Glutamatergic neuron (in vitro differentiated cells): Measurements from ENCODE around the gene SLC22A3. TPM values are rescaled to one million over a fixed set of nuclear protein-coding genes. Genes with fewer than 3 reads are reported as not detected.

Experiments
- DNase-seq: peaks from one replicate; pipeline ENCODE4 v3.0.0; 2022
- H3K27ac Mint-ChIP-seq: one replicate; pipeline ENCODE4 v1.8.0; 2020; ENCODE audit warnings: mild to moderate bottlenecking, mixed read lengths, inconsistent platforms; ENCODE audit not compliant: unreplicated experiment
- H3K27me3 Mint-ChIP-seq: one replicate; pipeline ENCODE4 v1.8.0; 2020; ENCODE audit warnings: mild to moderate bottlenecking, moderate library complexity, mixed read lengths, inconsistent platforms; ENCODE audit not compliant: unreplicated experiment
- H3K36me3 Mint-ChIP-seq: one replicate; pipeline ENCODE4 v1.8.0; 2020; ENCODE audit warnings: mild to moderate bottlenecking, mixed read lengths, inconsistent platforms; ENCODE audit not compliant: unreplicated experiment
- H3K4me1 Mint-ChIP-seq: one replicate; pipeline ENCODE4 v1.8.0; 2020; ENCODE audit warnings: mild to moderate bottlenecking, low read depth, mixed read lengths, inconsistent platforms; ENCODE audit not compliant: unreplicated experiment
- H3K4me3 Mint-ChIP-seq: one replicate; pipeline ENCODE4 v1.8.0; 2020; ENCODE audit warnings: mild to moderate bottlenecking, mixed read lengths, inconsistent platforms; ENCODE audit not compliant: unreplicated experiment
- H3K9me3 Mint-ChIP-seq: one replicate; pipeline ENCODE4 v1.8.0; 2020; ENCODE audit warnings: mild to moderate bottlenecking, moderate library complexity, mixed read lengths, inconsistent platforms; ENCODE audit not compliant: unreplicated experiment
- CTCF ChIP-seq: fragments of 200-600 bp; sonication (generic); IDR thresholded peaks from one replicate; pipeline ENCODE4 v1.5.0; 2021; ENCODE audit not compliant: partially characterized antibody, unreplicated experiment
- total RNA-seq: library from RNA; stranded (reverse); fragmentation: NEBNext Ultra II Directional; extraction: Animal tissue kit (Norgen Biotek cat#: 25700); gene quantifications from one replicate; pipeline ENCODE4 v1.2.1, GENCODE V29; 2021; ENCODE audit not compliant: unreplicated experiment

Gene SLC22A3
- total RNA-seq, 1 donor from 2014 or later = not detected

DNA sequence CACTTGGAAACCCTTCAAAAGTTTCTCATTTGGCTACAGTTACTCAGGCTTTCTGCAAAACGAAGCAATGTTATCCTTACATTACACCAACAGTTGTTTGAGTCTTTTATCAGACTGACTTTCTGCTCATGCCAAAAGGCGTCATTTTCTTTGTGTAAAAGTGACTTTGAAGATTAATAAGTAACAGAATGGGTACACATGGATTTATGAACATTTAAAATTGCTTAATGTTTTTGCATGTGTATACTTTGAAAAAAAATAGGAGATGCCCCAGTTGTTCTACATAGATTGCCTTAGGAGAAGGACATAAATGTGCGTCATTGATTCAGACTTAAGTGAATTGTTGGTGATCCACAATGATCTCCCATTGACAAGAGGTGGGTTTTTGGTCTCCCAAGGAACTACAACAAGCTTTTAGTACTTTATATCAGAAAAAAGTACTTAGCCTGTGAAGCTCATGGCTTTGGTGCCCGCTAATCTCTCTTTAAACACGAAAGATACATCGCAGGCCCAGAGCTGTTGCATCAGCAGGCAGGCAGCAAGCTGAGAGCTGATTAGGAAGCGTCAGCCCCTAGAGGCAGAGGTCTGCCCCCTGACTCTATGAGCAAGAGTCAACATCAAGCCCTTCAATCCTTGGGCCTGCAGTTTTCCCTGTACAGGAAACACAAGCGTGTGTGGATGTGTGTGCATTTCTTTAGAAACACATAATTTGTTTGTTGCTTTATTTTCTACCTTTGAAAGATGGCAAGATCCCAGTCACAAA, 45.9 kb downstream of the SLC22A3 start:
- no peak overlapping the region for H3K4me3 Mint-ChIP-seq
- H3K27ac Mint-ChIP-seq = no peak overlapping the region

GRCh38 chr6:160394654-160395035, 46.5 kb downstream of the SLC22A3 start:
- no peak overlapping the region for H3K27ac Mint-ChIP-seq
- no peaks in the 10 kb centered on the region for H3K36me3 Mint-ChIP-seq
- peaks cover 1% of the 10 kb centered on the region for H3K4me1 Mint-ChIP-seq

More for the DNA sequence above, 45.9 kb downstream of the SLC22A3 start:
- H3K4me1 Mint-ChIP-seq = peaks cover 1% of the 10 kb centered on the region
- H3K27me3 Mint-ChIP-seq = no peaks in the 10 kb centered on the region
- no peaks in the 10 kb centered on the region for H3K9me3 Mint-ChIP-seq
- peak; percentile 27 for DNase-seq
- no peak for TF ChIP-seq CTCF
- no peaks in the 10 kb centered on the region for H3K36me3 Mint-ChIP-seq

DNA sequence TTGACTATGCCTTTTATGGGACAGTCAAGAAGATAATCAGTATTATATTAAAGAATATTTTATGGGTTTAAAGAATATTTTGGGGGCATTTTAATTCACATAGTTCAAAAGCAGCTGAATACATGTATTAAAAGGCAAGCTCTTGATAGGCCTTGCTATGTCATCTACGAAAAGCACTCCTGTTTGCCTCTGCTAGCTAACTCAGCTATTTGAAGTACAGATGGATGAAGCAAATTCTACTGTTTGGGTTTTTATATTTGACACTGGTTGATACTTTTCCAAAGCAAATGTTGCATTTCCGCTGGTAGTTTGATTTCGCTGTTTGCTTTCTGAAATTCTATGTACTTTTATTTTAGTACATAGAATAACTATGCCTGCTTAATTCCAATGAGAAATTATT, 47.0 kb downstream of the SLC22A3 start:
- Mint-ChIP-seq H3K36me3 (no peaks in the 10 kb centered on the region), H3K4me3 (no peak overlapping the region), H3K9me3 (no peaks in the 10 kb centered on the region), H3K4me1 (peaks cover 1% of the 10 kb centered on the region), H3K27me3 (no peaks in the 10 kb centered on the region), H3K27ac (no peak overlapping the region)
- DNase-seq = no peak
- no peak for TF ChIP-seq CTCF

More at GRCh38 chr6:160394654-160395035, 46.5 kb downstream of the SLC22A3 start:
- Mint-ChIP-seq H3K9me3 (no peaks in the 10 kb centered on the region), H3K4me3 (no peak overlapping the region), H3K27me3 (no peaks in the 10 kb centered on the region)
- DNase-seq = no peak
- no peak for TF ChIP-seq CTCF

DNA sequence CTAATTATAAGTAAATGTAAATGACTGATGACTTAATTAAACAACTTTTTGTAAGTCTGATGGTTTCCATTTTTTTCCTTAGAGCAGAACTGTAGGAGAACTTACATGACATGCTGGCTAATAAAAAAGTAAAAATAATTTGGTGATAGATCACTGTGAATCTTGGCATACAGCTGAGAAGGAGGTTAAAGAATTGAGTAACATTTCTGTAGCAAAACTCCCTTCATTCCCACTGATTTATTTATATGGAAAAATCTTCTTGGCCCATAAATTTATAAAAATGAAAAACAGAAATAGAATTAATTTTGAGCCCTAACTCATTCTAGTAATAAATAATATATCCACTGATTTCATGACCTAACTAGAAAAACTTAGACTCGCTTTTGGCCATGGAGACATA, 48.1 kb downstream of the SLC22A3 start:
- Mint-ChIP-seq H3K4me1 (peaks cover 1% of the 10 kb centered on the region), H3K27me3 (no peaks in the 10 kb centered on the region), H3K36me3 (no peaks in the 10 kb centered on the region), H3K4me3 (no peak overlapping the region), H3K27ac (no peak overlapping the region), H3K9me3 (no peaks in the 10 kb centered on the region)
- no peak for DNase-seq
- no peak for TF ChIP-seq CTCF

GRCh38 chr6:160398674-160399271, 50.6 kb downstream of the SLC22A3 start:
- Mint-ChIP-seq H3K36me3 (no peaks in the 10 kb centered on the region), H3K4me1 (peaks cover 1% of the 10 kb centered on the region), H3K27me3 (no peaks in the 10 kb centered on the region)

More at GRCh38 chr6:160398674-160399271, 50.6 kb downstream of the SLC22A3 start:
- H3K27ac Mint-ChIP-seq = no peak overlapping the region
- no peak overlapping the region for H3K4me3 Mint-ChIP-seq
- no peaks in the 10 kb centered on the region for H3K9me3 Mint-ChIP-seq
- no peak for TF ChIP-seq CTCF
- no peak for DNase-seq
